IPS-20b (cell line): ENCODE data around the gene HES1.

Source experiments
- H3K27ac ChIP-seq: one replicate; pipeline ENCODE4 v1.5.1; 2013; ENCODE audit warnings: low read length
- H3K27me3 ChIP-seq: 2 replicates; pipeline ENCODE4 v1.6.1; 2013; ENCODE audit warnings: mild to moderate bottlenecking, low read length, inconsistent platforms; ENCODE audit not compliant: insufficient read depth
- H3K36me3 ChIP-seq: 2 replicates; pipeline ENCODE4 v1.6.1; 2013; ENCODE audit warnings: low read depth, mild to moderate bottlenecking, inconsistent platforms, low read length, moderate library complexity; ENCODE audit not compliant: insufficient read depth
- H3K4me1 ChIP-seq: 2 replicates; pipeline ENCODE4 v1.6.1; 2013; ENCODE audit warnings: mild to moderate bottlenecking, control low read depth, inconsistent platforms, low read length, moderate library complexity; ENCODE audit not compliant: insufficient read depth
- H3K4me3 ChIP-seq: 2 replicates; pipeline ENCODE4 v1.5.1; 2013; ENCODE audit warnings: mild to moderate bottlenecking, low read length, inconsistent platforms
- H3K9ac ChIP-seq: 2 replicates; pipeline ENCODE4 v1.6.1; 2013; ENCODE audit warnings: low read depth, mild to moderate bottlenecking, inconsistent platforms, low read length, moderate library complexity
- H3K9me3 ChIP-seq: 2 replicates; pipeline ENCODE4 v1.6.1; 2013; ENCODE audit warnings: mild to moderate bottlenecking, low read depth, low read length, inconsistent platforms; ENCODE audit not compliant: insufficient read depth

Gene HES1

DNA sequence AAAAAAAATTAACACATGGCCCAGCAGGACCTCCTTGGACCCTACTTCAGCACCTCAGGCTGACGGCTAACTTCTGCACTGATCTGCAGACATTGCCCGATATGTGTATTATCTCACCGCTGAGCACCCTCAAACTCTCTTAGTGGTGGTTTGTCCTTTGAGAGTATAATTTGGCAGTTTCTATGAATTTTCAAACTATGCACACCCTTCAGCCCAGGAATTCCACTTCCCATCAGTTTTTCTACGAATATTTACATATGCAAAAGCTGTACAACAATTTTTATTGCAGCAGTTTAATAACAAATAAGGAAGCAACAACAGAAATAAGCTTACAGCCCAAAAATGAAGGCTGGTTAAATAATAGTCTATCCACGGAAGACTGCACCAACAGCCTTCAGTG lies 44.6 kb downstream of the HES1 start:
- no peak overlapping the region for H3K27ac ChIP-seq
- H3K4me3 ChIP-seq: no peak overlapping the region
- H3K27me3 ChIP-seq: peaks cover 11% of the 10 kb centered on the region; the same call in 1 of the 2 replicates
- H3K9ac ChIP-seq: no peak overlapping the region
- no peaks in the 10 kb centered on the region for H3K36me3 ChIP-seq
- no peaks in the 10 kb centered on the region for H3K9me3 ChIP-seq
- peaks cover 16% of the 10 kb centered on the region; the same call in 1 of the 2 replicates for H3K4me1 ChIP-seq

DNA sequence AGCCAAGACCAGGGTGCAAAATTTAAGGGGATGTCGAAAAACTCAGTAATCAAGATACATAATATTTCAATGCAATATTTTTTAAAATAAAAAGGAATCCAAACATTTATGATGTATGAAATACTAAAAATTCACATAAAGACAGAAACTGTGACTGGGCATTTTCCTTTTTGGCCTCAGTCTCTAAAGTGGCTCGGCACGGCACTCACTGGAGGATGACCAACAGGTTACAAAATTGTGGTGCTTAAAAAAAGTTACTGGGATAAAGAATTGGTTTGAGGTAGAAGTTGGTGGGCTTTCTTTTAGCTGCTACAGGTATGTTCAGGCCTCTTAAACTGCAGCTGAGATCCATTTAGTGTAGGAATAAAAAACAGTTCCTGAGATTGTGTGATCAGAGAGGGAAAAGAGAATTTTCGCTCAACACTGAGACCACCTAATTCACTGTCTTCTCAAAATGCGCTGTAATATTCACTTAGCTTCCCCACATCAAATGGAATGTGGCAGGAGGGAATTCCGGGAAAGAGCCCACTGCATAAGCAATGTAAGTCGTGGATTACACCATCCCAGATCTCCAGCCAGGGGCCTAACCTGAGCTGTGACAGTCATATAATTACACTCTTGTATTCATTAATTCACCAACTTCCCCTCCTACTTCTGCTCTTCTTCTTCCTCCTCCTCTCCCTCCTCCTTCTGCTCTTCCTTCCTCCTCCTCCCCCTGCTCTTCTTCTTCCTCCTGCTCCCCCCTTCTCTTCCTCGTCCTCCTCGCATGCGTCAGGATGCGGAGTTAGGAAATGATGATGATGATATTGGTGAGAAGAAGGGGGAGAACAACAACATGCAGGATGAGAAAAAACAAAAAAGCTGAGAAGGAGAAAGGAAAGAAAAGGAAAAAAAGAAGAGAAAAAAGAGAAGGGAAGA lies 45.9 kb downstream of the HES1 start:
- Histone ChIP-seq H3K27me3 (peaks cover 5% of the 10 kb centered on the region; the same call in 1 of the 2 replicates), H3K4me3 (no peak overlapping the region), H3K36me3 (no peaks in the 10 kb centered on the region), H3K4me1 (peaks cover 10% of the 10 kb centered on the region; the same call in 1 of the 2 replicates), H3K27ac (no peak overlapping the region), H3K9me3 (no peaks in the 10 kb centered on the region), H3K9ac (no peak overlapping the region)

GRCh38 chr3:194183271-194183670 lies 47.3 kb downstream of the HES1 start:
- peaks cover 5% of the 10 kb centered on the region; the same call in 1 of the 2 replicates for H3K4me1 ChIP-seq

GRCh38 chr3:194184265-194184751 lies 48.4 kb downstream of the HES1 start:
- Histone ChIP-seq H3K27ac (no peak overlapping the region), H3K4me3 (no peak overlapping the region), H3K36me3 (no peaks in the 10 kb centered on the region), H3K4me1 (peaks cover 5% of the 10 kb centered on the region; the same call in 1 of the 2 replicates), H3K27me3 (no peaks in the 10 kb centered on the region), H3K9me3 (no peaks in the 10 kb centered on the region), H3K9ac (peak overlapping the region; percentile 12; the same call in 1 of the 2 replicates)

More at GRCh38 chr3:194183271-194183670, 47.3 kb downstream of the HES1 start:
- H3K36me3 ChIP-seq: no peaks in the 10 kb centered on the region
- H3K27me3 ChIP-seq: no peaks in the 10 kb centered on the region
- H3K27ac ChIP-seq: no peak overlapping the region
- no peak overlapping the region for H3K9ac ChIP-seq
- no peaks in the 10 kb centered on the region for H3K9me3 ChIP-seq
- no peak overlapping the region for H3K4me3 ChIP-seq

DNA sequence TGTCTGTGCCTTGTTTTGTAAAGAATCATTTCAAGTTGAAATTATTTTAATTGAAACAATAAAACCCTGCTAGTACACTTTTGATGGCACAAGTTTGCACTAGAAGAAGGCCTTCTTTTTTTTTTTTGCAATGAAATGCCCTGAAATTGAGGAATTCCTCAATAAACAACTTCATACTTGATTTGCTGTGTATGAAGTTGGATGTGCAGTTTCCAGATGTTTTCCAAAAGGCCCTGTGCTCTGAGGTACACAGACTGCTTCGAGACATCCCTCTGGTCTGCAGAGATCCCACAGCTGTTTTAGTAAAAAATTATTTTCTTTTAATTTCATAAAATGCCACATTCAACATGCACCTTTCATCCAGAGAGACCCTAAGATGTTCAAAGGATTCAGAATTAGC lies 48.9 kb downstream of the HES1 start:
- Histone ChIP-seq H3K4me1 (peaks cover 5% of the 10 kb centered on the region; the same call in 1 of the 2 replicates), H3K4me3 (no peak overlapping the region), H3K27ac (no peak overlapping the region), H3K9ac (no peak overlapping the region), H3K9me3 (no peaks in the 10 kb centered on the region), H3K36me3 (no peaks in the 10 kb centered on the region), H3K27me3 (no peaks in the 10 kb centered on the region)

DNA sequence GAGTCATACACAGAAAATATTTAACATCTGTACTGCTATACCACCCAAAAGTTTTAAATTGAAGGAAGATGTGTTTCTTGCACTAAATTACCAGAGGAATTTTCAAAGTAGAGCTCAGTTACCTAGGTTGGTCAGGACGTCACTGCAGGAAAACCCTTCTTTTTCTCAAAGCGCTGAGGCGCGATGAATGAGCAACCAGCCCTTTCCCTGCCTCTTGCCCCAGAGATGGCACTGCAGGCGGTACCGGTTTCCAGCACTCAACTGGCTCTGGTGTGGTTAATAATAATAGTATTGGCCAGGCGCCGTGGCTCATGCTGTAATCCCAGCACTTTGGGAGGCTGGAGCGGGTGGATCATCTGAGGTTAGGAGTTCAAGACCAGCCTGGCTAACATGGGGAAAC lies 49.3 kb downstream of the HES1 start:
- H3K27ac ChIP-seq: no peak overlapping the region
- H3K4me1 ChIP-seq: peaks cover 5% of the 10 kb centered on the region; the same call in 1 of the 2 replicates
- no peaks in the 10 kb centered on the region for H3K36me3 ChIP-seq

GRCh38 chr3:194187233-194187944 lies 51.4 kb downstream of the HES1 start:
- Histone ChIP-seq H3K4me3 (no peak overlapping the region), H3K27ac (no peak overlapping the region), H3K27me3 (no peaks in the 10 kb centered on the region), H3K36me3 (no peaks in the 10 kb centered on the region), H3K9ac (no peak overlapping the region), H3K9me3 (no peaks in the 10 kb centered on the region), H3K4me1 (peaks cover 5% of the 10 kb centered on the region; the same call in 1 of the 2 replicates)

More for the DNA sequence above, 49.3 kb downstream of the HES1 start:
- H3K4me3 ChIP-seq: no peak overlapping the region
- no peak overlapping the region for H3K9ac ChIP-seq
- H3K27me3 ChIP-seq: no peaks in the 10 kb centered on the region
- no peaks in the 10 kb centered on the region for H3K9me3 ChIP-seq
